ENCODE data around the gene RASGRP4.

DNA sequence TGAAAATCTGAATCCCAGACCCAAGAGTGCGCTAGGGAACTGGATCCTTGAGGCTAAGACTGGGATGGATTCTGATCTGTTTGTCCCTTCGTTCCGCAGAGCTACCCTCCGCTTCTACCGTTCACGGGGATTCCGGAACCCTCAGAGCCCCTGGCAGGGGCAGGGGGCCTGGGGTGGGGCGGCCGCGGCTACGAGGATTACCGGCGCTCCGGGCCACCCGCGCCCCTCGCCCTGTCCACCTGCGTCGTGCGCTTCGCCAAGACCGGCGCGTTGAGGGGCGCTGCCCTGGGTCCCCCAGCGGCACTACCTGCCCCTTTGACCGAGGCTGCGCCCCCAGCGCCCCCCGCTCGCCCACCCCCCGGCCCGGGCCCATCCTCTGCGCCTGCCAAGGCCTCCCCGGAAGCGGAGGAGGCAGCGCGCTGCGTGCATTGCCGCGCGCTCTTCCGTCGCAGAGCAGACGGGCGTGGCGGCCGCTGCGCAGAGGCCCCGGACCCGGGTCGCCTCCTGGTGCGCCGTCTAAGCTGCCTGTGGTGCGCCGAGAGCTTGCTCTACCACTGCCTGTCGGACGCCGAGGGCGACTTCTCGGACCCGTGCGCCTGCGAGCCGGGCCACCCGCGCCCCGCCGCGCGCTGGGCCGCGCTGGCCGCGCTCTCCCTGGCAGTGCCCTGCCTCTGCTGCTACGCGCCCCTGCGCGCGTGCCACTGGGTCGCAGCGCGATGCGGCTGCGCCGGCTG is 30.5 kb downstream of the RASGRP4 start:
- no peak for TF ChIP-seq ZNF274 (IDR thresholded peaks at IDR 0.05; ENCODE audit: low read depth, low read length)
- no peak for TF ChIP-seq SUZ12 (IDR thresholded peaks at IDR 0.05; ENCODE audit: extremely low read depth, insufficient read depth, insufficient read length)
